Mesothelial cell of epicardium (in vitro differentiated cells): ENCODE data around the gene TIFAB. TPM values are rescaled to one million over a fixed set of nuclear protein-coding genes. Genes with fewer than 3 reads are reported as not detected.
A peak's percentile ranks its signal among the peaks of the same experiment; 100 is the strongest.

ENCODE experiments used
- DNase-seq, 2 experiments: peaks; one replicate each; pipeline ENCODE4 v3.0.0; 2021; ENCODE audit warnings: low spot score in 2 of 2; ENCODE audit not compliant: unreplicated experiment in 2 of 2
- H3K27ac Mint-ChIP-seq: 2 replicates; pipeline ENCODE4 v1.8.0; 2021; ENCODE audit warnings: mixed read lengths
- H3K27me3 Mint-ChIP-seq: 2 replicates; pipeline ENCODE4 v1.8.0; 2021; ENCODE audit warnings: low read depth, mixed read lengths
- H3K36me3 Mint-ChIP-seq: 2 replicates; pipeline ENCODE4 v1.8.0; 2021; ENCODE audit warnings: mixed read lengths
- H3K4me1 Mint-ChIP-seq: 2 replicates; pipeline ENCODE4 v1.8.0; 2021; ENCODE audit warnings: mixed read lengths
- H3K4me3 Mint-ChIP-seq: 2 replicates; pipeline ENCODE4 v1.8.0; 2021; ENCODE audit warnings: mild to moderate bottlenecking, moderate library complexity, mixed read lengths
- H3K9me3 Mint-ChIP-seq: 2 replicates; pipeline ENCODE4 v1.8.0; 2021; ENCODE audit warnings: mixed read lengths
- CTCF ChIP-seq: fragments of 200-600 bp; sonication (generic); IDR thresholded peaks from one replicate; pipeline ENCODE4 v1.5.0; 2021; ENCODE audit warnings: antibody characterized with exemption; ENCODE audit not compliant: unreplicated experiment
- total RNA-seq: library from RNA; stranded (reverse); gene quantifications from 3 replicates; pipeline ENCODE4 v1.2.1, GENCODE V29; 2021

The TIFAB gene
- total RNA-seq, 1 donor from 2014 or later = not detected

- H3K27ac Mint-ChIP-seq = no peak overlapping the region
- DNase-seq = peak in 1 of 2 experiments; percentile 32
Measured at GRCh38 chr5:135446206-135446605, 5.9 kb downstream of the TIFAB start.

GRCh38 chr5:135445306-135445985, 6.7 kb downstream of the TIFAB start:
- peak in 1 of 2 experiments; percentile 37 for DNase-seq
- Mint-ChIP-seq H3K27ac (peak overlapping the region; percentile 56), H3K9me3 (no peaks in the 10 kb centered on the region)

More at GRCh38 chr5:135446206-135446605, 5.9 kb downstream of the TIFAB start:
- TF ChIP-seq CTCF = no peak
- no peaks in the 10 kb centered on the region for H3K9me3 Mint-ChIP-seq
- no peak overlapping the region for H3K4me3 Mint-ChIP-seq
- H3K4me1 Mint-ChIP-seq = peaks cover 52% of the 10 kb centered on the region
- H3K36me3 Mint-ChIP-seq = no peaks in the 10 kb centered on the region
- H3K27me3 Mint-ChIP-seq = peaks cover 11% of the 10 kb centered on the region

GRCh38 chr5:135444881-135445280, 7.3 kb downstream of the TIFAB start:
- peak in 1 of 2 experiments; percentile 9 for DNase-seq

More at GRCh38 chr5:135445306-135445985, 6.7 kb downstream of the TIFAB start:
- H3K4me3 Mint-ChIP-seq = no peak overlapping the region
- no peaks in the 10 kb centered on the region for H3K36me3 Mint-ChIP-seq
- TF ChIP-seq CTCF = no peak
- H3K27me3 Mint-ChIP-seq = peaks cover 8% of the 10 kb centered on the region
- peaks cover 59% of the 10 kb centered on the region for H3K4me1 Mint-ChIP-seq

GRCh38 chr5:135444360-135444759, 7.8 kb downstream of the TIFAB start:
- Mint-ChIP-seq H3K4me3 (no peak overlapping the region), H3K9me3 (no peaks in the 10 kb centered on the region), H3K27ac (peak overlapping the region; percentile 97), H3K36me3 (no peaks in the 10 kb centered on the region), H3K4me1 (peaks cover 60% of the 10 kb centered on the region), H3K27me3 (peaks cover 3% of the 10 kb centered on the region)
- DNase-seq = peak in 1 of 2 experiments; percentile 36
- TF ChIP-seq CTCF = no peak

More at GRCh38 chr5:135444881-135445280, 7.3 kb downstream of the TIFAB start:
- TF ChIP-seq CTCF = no peak
- Mint-ChIP-seq H3K27me3 (peaks cover 5% of the 10 kb centered on the region), H3K36me3 (no peaks in the 10 kb centered on the region), H3K4me1 (peaks cover 59% of the 10 kb centered on the region), H3K27ac (peak overlapping the region; percentile 43), H3K9me3 (no peaks in the 10 kb centered on the region), H3K4me3 (no peak overlapping the region)

- DNase-seq = peak in 1 of 2 experiments; percentile 49
Measured at GRCh38 chr5:135443161-135443960, 8.8 kb downstream of the TIFAB start.

More at GRCh38 chr5:135443161-135443960, 8.8 kb downstream of the TIFAB start:
- Mint-ChIP-seq H3K36me3 (no peaks in the 10 kb centered on the region), H3K4me1 (peaks cover 66% of the 10 kb centered on the region), H3K9me3 (no peaks in the 10 kb centered on the region), H3K27ac (peak overlapping the region; percentile 97), H3K27me3 (no peaks in the 10 kb centered on the region), H3K4me3 (no peak overlapping the region)
- TF ChIP-seq CTCF = no peak
